DMS53 (cell line): ENCODE results near the gene GNG13.

Source experiments
- DNase-seq: peaks from one replicate; lab custom pipeline; 2025; lab: John Stamatoyannopoulos, UW

GNG13 gene

DNA sequence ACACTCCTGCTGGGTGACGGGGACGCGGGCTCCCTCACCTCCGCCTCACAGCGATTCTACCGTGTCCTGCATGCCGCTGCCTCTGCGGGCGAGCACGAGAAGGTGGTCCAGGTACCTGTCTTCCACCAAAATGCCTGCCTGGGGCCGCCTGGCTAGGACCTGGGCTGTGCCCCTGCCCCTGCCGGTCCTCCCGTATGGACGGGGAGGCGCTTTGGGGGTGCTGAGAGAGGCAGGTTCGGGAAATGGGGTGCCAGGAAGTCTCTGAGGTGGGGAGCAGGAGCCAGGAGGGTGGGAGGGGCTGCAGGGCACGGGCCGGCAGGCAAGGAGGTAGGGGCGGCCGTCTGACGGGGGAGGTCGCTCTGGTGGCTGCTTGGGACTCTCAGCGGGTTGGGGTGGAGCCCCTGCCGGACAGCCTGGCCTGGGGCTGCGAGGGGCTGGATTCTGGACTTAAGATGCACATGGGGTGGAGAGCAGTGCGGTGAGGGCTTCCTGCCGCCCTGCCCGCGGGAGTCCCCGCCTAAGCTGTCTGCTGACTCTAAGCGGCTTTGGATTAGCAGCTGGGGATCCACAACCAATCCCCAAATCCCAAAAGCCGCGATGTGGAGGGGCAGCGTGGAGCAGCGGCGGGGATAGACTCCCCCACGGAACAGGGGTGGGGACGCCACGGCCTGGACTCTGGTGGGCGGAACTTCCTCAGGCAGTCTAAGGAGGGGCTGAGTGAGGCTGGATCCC is 6.3 kb downstream of the GNG13 start:
- DNase-seq = no peak

DNA sequence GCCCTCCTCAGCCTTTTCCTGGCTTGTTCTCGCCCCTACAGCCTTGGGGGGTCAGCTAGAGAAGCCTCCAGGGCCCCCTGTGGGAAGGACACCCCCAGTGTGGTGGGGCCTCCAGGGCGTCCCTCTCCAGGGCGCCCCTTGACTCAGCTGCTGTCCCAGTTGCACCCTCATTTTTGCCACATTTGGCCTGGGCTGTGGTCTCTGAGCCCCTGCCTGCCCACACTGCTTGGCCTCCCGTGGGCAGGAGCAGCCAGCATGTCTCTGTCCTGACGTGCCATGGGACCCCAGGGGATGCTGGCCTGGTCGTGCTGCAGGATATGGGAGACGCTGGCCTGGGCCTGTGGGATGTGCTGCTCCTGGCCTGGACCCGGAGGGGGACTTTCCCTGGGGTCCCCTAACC is 7.1 kb downstream of the GNG13 start:
- DNase-seq = no peak

DNA sequence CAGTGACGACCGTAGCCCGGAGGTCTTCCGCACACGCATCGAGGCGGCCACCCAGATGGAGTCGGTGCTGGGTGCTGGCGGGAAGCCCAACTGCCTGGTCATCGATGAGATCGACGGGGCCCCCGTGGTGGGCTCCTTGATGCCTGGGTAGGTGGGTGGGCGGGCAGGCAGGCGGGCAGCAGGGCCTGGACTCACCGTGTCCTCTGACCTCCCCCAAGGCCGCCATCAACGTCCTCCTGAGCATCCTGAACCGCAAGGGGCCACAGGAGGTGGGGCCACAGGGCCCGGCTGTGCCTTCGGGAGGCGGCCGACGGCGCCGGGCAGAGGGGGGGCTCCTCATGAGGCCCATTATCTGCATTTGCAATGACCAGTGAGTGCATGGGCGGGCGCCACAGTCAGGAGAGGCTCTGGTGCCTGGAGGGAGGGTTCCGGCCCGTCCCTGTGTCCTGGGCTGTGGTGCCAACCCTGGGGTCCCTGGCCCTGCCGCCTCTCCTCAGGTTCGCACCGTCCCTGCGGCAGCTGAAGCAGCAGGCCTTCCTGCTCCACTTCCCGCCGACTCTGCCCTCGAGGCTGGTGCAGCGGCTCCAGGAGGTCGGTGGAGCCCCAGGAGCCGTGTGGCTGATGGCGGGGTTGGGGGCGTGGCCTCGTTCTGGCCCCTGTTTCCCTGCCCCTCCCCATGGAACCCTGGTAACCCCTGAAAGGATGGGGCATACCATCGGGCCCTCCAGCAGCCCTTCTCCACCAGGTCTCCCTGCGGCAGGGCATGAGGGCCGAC is 8.1 kb downstream of the GNG13 start:
- no peak for DNase-seq

DNA sequence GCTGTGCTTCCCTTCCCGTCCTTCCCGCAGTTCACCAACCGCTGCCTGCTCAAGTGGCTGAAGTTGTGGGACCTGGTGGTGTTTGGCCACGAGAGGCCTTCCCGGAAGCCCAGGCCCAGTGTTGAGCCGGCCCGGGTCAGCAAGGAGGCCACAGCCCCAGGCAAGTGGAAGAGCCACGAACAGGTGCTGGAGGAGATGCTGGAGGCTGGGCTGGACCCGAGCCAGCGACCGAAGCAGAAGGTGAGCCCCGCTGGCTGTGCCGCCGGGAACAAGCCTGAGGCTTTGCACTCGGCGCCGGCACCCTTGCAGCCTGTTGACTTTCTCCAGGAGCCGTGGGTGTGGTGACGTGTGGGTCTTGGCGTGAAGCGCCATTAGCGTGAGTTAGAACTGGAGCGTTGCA is 9.4 kb downstream of the GNG13 start:
- no peak for DNase-seq

DNA sequence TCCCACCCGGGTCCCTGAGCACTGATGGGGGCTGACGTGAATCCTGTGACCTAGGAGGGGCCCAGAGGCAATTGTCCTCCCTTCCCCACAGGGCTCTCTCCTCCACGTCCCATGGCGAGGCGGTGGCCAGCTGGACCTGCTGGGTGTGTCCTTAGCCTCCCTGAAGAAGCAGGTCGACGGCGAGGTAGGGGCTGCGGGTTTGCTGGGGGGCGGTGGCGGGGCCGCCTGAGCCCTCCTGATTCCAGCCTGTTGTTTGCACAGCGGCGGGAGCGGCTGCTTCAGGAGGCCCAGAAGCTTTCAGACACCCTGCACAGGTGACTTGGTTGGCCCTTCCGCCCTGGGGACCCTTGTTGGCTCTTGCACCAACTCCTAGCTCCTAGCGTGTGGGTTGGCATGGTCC is 10.4 kb downstream of the GNG13 start:
- no peak for DNase-seq

DNA sequence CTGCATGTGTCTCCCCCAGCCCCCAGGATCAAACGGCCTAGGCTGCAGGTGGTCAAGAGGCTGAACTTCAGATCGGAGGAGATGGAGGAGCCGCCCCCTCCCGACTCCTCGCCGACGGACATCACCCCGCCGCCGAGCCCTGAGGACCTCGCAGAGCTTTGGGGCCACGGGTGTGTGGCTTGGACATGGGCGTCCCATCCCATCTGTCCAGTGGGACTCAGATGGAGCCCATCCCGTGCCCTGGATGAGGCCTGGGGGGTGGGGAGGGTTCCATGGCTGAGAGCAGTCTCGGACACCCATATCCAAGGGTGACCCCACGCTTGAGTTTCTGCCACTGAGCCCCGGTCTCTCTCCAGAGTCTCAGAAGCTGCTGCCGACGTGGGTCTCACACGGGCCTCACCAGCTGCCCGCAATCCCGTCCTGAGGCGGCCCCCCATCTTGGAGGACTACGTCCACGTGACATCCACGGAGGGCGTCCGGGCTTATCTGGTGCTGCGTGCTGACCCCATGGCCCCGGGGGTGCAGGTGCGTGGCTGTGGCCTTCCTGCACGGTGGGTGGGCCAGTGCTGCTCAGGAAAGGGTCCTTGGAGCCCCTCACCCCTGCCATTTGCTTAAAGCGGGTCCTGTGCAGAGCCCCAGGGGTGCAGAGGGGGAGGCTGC is 11.2 kb downstream of the GNG13 start:
- no peak for DNase-seq

DNA sequence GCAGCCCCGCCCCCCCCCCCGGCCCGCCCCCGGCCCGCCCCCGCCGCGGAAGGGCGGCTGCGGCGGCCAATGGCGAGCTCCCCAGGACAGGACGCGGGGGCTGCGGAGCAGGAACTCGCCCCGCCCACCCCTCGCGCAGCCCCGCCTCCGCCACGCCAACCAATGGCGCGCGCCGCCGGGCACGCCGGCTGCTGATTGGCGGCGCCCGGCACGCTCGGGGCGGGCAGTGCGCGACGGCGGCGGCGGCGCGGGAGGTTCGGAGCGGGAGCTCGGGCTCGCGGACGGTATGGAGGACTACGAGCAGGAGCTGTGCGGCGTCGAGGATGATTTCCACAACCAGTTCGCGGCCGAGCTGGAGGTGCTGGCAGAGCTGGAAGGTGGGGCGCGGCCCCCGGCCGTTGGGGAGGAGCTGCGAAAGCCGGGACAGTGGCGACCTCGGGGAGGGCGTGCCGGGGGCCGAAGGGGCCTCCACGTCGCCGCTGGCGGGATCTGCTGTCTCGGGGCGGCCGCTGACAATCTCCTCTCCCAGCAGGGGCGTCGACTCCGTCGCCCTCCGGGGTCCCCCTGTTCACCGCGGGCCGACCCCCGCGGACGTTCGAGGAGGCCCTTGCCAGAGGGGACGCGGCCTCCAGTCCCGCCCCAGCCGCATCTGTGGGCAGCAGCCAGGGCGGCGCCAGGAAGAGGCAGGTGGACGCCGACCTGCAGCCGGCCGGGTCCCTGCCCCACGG is 12.0 kb downstream of the GNG13 start, which contains the start of gene CHTF18:
Gene CHTF18, plus strand, starts transcription at position 222 of the 728 bp plus-strand sequence. Its CDS starts 65 bp downstream, at position 287.
- DNase-seq = peak; percentile 93

DNA sequence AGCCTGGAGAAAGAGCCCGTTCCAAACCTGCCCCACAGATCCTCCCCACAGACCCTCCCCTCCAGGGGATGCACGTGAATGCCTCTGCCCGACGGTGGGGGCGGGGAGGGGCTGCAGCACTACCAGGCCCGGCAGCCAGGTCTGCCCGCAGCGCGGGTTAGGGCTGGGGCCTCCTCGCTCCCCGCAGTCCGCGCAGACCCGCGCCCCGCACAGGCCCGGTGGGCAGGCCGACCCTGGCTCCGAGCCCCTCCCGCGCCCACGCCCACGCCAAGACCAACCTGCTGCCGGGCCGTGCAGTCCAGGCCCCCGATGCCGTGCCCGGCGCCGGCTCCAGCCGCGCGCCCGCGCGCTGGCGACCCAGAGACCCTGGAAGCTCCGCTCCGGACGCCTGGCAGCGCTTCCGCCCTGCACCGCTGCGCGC is 12.5 kb downstream of the GNG13 start, which contains the start of gene RPUSD1:
Gene RPUSD1, minus strand, starts transcription at position 404 of the 421 bp plus-strand sequence. CDS start 644 bp downstream, outside the sequence.
- no peak for DNase-seq

DNA sequence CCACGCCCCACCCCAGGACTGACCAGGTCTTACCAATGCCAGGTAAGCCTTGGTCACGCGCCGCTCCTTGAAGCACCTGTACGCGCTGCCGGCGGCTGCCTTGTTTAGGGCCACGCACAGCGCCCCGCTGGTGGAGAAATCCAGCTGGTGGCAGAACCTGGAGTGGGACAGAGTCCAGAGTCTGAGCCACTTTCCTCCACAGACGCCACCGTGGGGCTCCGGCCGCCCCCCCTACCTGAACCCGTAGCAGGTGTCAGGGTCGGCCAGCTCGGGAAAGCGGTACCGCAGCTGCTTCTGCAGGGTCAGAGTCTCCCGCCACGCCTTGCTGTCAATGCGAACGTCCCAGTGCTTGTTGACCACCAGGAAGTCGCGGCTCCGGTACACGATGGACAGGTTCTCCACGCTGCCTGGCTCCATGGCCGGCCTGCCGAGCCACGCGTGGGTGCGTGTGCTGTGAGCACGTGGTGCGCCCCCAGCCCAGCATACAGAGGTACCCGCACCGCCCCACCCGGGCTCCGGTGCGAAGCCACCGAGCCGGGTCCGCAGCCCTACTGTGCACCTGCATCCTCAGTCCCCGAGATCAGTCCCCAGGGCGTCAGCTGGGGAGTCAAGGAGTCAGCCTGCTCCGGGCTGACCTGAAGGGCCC is 13.1 kb downstream of the GNG13 start:
- peak; percentile 57 for DNase-seq

DNA sequence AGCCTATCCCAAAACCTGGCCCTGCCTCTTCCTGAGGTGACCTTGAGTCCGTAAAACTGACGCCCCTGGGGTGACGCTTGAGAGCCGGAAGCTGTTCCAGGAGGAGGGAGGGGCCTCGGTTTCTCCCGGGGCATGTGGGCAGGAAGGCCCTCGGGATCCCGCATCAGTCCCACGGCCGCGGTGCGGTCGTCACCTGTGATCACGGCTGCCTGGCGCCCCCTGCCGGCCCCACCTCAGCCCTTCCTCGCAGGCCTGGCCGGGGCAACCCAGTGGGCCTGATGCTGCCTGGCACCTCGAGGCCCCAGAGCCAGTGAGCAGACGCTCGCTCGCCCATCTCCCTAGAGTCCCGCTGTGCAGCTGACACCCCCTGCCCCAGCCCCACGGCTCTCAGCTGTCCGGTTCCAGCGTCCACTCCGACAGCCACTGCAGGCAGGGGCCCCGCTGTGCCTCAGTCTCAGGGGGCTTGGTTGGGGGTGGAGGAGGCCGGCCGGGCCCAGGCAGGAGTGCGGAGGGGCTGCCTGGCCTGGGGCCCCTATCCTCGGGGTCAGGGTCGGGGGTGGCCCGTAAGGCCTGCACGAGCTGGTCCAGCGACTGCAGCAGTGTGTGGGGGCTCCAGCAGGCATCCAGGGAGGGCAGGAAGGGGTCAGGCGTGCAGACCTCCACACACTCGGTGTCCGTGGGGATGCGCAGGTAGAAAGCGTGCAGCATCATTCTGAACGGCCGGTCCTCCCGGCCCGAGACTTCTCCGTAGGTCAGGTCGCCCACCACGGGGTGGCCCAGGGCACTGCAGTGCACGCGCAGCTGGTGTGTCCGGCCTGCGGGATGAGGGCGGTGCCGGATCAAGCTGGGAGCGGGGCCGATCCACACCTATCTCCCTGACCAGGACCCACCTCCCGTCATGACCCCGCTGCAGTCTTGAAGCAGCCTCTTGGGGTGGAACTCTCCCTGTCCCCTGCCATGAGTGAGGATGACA is 14.7 kb downstream of the GNG13 start:
- peak; percentile 84 for DNase-seq

DNA sequence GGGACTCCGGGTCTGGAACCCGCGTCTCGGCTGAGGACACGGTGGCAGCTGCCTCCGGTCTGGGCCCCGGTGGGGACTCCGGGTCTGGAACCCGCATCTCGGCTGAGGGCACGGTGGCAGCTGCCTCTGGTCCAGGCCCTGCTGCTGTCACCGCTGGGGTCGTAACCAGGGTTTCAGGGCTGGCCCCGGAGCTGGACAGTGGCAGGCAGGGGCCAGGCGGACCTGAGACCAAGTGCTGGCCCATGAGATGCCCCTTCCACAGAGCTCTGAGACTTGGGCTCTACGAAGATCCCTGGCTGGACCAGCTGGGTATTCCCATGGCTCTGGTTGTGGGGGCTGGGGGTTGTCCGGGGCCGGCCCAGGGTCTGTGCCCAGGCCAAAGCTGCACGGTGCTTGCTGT is 16.1 kb downstream of the GNG13 start:
- no peak for DNase-seq

DNA sequence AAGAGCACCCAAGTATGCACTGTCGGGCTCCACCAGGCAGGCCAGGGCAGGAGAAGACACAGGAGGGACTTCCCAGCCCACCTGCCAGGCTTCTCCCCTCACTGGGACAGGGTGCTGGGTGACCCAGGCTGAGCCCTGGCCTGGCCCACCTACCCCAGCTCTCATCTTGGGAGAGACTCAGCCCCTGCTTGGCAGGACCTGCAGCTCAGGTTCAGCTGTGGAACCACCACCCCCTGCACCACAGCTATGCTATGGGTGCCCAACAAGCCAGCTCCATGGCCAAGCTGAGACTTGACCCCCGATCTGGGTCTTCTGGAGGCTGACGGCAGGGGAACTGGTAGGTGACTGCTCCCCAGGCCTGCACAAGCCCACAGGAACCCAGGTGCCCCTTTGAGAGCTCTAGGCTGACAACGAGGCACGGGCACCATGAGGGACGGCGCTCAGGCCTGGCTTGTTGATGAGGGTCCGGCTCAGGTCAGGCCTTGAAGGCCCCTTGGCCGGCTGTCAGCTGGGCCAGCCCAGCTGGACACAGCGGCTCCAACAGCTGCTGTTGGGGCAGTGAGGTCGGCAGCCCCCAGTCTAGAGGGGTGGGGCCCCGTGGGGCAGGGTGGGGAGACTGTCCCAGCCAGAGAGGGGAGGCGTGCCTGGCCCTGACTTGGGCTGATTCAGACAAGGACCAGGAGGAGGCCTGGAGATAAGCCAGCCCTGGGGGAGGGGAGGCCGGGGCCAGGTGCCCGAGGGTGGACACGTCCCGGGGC is 17.0 kb downstream of the GNG13 start:
- DNase-seq = no peak

DNA sequence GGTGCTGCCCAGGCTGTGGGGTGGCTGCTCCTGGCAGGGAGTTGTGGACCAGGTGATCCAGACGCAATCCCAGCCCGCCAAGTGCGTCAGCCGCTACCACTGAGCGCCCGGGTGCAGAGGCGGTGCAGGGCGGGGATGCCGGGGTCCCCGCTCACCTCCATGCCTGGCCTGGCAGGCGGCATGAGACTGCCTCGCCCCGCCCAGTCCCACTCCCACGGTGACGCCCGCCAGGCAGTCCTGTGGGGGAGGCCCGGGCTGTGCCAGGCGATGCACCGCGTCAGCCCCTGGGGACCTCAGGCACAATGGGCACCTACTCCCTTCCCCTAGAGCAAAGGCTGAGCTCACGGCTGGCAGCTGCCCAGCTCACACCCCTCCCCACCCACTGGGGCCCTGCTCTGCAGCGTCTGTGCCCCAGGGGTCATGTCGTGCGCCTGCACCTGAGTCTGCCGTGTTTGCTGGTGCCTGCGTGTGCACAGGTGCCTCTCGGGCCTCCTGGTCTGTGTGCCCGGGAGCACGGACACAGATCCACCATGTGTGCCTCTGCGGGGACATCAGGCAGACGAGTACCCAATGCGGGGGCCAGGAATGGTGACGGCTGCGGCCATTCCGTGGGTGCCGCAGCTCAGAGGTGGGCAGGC is 17.6 kb downstream of the GNG13 start:
- peak; percentile 39 for DNase-seq

DNA sequence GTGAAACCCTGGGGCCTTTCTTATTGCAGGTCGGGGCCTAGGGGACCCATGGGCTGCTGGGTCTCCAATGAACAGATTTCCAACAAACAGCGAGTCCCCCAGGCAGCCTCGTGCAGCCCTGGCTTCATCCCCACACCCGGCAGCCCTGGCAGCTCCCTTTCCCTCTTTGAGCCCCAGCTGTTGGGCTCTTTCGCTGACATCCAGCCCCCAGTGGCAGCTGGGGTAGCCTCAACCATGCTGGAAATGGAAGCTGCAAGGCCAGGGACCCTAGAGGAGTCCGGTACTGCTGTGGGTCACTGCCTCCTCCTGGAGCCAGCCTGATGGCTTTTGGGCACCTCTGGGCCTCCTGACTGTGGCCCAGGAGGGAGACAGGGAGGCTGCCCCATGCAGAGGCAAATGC is 18.3 kb downstream of the GNG13 start:
- DNase-seq = no peak

DNA sequence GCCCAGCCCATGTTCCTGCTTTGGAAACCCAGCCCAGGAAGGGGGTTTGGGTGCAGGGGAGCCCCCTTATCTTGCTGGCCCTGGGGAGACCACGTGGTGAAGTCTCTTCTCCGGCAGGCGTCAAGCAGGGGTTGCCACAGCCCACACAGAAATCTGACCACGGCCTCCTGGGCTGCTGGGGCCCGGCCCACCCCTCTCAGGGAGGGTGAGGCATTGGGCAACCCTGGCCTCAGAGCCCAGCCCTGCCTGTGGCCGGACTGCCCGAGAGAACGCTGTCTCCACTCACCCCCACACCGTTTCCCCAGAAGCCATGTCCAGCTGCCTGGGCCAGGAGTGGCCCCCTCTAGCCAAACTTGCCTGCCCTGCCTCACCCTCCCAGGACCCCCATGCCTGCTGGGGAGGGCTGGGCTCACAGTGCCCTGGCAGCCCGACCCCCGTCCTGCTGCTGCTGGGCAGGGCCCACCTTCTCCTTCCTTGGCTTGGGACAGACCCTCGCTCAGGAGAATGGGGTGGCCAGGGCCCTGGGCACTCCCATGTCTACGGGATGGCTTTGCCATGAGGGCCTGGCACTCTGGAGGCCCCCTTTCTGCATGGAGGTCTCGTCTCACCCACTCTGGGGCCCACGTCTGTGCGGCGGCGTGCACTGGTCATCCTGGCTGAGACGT is 19.1 kb downstream of the GNG13 start:
- no peak for DNase-seq

DNA sequence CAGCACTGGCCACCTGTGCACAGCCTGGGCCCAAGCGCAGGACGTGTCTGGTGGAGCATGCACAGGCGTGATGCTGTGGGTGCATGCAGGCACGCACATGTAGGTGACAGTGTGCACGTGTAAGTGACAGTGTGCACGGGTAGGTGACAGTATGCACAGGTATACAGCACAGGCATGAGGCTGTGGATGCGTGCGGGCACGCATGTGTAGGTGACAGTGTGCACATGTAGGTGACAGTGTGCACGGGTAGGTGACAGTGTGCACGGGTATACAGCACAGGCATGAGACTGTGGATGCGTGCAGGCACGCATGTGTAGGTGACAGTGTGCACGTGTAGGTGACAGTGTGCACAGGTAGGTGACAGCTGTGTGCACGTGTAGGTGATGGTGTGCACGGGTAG is 20.2 kb downstream of the GNG13 start:
- no peak for DNase-seq

DNA sequence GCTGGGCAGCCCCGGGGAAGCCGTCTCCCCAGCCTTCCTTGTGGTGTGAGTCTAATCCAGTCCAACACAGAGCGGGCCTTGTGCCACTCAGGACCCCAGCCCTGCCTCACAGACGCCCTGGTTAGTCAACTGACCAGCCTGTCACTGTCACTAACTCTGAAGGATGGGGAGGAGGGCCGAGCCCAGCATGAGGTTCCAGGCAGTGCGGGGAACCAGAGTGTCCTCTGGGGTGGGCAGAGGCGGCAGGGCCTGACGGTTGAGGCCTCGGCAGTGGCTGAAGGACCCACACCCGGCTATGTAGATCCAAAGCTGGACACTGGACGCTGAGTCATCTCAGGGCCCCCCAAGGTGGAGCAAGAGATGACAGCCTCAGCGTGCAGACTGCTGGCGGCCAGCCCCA is 21.0 kb downstream of the GNG13 start:
- no peak for DNase-seq

DNA sequence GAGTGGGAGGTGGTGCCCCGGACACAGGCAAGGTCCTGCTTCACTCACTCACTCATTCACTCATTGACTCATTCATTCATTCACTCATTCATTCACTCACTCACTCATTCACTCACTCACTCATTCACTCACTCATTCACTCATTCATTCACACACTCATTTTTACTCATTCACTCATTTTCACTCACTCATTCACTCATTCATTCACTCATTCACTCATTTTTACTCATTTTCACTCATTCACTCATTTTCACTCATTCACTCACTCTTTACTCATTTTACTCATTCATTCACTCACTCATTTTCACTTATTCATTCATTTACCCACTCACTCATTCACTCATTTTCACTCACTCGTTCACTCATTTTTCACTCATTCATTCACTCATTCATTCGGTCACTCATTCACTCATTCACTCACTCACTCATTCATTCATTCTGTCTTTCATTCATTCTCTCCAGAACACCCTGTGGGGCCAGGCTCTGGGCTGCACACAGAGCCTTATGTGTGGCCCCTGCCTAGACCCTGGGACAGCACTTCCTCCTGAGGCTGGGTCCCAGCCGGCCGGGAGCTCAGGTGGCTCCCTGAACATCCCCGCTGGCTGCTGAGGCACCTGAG is 21.5 kb downstream of the GNG13 start:
- no peak for DNase-seq
